GM18861 (cell line): ENCODE data around the gene MIGA1.

Experiments used
- ATAC-seq: cut with Tn5 transposase; IDR thresholded peaks from one replicate; pipeline ENCODE4 v1.9.1; 2021; ENCODE audit not compliant: unreplicated experiment

Gene MIGA1

GRCh38 chr1:77846966-77847365 is 67.5 kb downstream of the MIGA1 start:
- no peak for ATAC-seq

- ATAC-seq, result no peak
Observed at GRCh38 chr1:77847621-77848080, 68.2 kb downstream of the MIGA1 start.

- ATAC-seq, result no peak
Observed at GRCh38 chr1:77850082-77850481, 70.6 kb downstream of the MIGA1 start.

- ATAC-seq, result no peak
Observed at GRCh38 chr1:77857552-77857951, 78.1 kb downstream of the MIGA1 start.

GRCh38 chr1:77858725-77859124 is 79.3 kb downstream of the MIGA1 start:
- ATAC-seq, result no peak

- ATAC-seq, result no peak
Observed at GRCh38 chr1:77859248-77859647, 79.8 kb downstream of the MIGA1 start.

GRCh38 chr1:77866296-77866695 is 86.8 kb downstream of the MIGA1 start:
- ATAC-seq, result no peak

GRCh38 chr1:77872645-77873044 is 93.2 kb downstream of the MIGA1 start:
- ATAC-seq, result no peak

GRCh38 chr1:77873461-77873860 is 94.0 kb downstream of the MIGA1 start:
- ATAC-seq, result no peak

- no peak for ATAC-seq
Observed at GRCh38 chr1:77874804-77875445, 95.5 kb downstream of the MIGA1 start.

GRCh38 chr1:77876884-77877283 is 97.4 kb downstream of the MIGA1 start:
- no peak for ATAC-seq

GRCh38 chr1:77881061-77881460 is 101.6 kb downstream of the MIGA1 start:
- no peak for ATAC-seq

- ATAC-seq, result no peak
Observed at GRCh38 chr1:77882411-77882810, 103.0 kb downstream of the MIGA1 start.

GRCh38 chr1:77888081-77888780 is 108.8 kb downstream of the MIGA1 start, which contains the start of gene NEXN:
Gene NEXN (plus strand): TSS chr1:77888624. CDS start chr1:77916107, 27,483 bp downstream.
- ATAC-seq, result no peak

GRCh38 chr1:77888781-77889642 is 109.6 kb downstream of the MIGA1 start:
- ATAC-seq, result no peak

GRCh38 chr1:77889671-77890070 is 110.2 kb downstream of the MIGA1 start:
- ATAC-seq, result no peak

- ATAC-seq, result no peak
Observed at GRCh38 chr1:77891200-77891599, 111.8 kb downstream of the MIGA1 start.

GRCh38 chr1:77899647-77900320 is 120.3 kb downstream of the MIGA1 start:
- no peak for ATAC-seq

GRCh38 chr1:77900687-77901293 is 121.3 kb downstream of the MIGA1 start:
- ATAC-seq, result no peak

- ATAC-seq, result no peak
Observed at GRCh38 chr1:77905603-77906002, 126.2 kb downstream of the MIGA1 start.
